ENCODE measurements around the gene CARD10.

DNA sequence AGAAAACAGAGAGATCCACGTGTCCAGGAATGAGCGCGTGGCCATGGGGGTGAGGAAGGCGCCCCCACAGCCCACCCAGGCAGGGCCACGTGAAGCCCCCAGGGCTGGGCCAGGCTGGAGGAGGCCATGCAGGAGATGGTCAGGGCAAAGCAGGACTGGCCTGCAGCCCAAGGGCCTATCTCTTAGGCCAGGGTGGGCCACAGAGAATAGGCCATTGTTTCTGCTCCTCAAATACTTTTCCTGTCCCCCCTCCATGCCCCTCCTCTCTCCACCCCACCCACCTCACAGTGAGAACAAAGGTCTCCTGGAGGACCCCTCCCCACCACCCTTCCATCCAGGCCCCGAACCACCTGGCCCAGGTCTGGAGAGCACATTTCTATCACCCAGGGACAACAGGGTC, 32.8 kb upstream of the CARD10 start:
- TF ChIP-seq, protein P1, sequence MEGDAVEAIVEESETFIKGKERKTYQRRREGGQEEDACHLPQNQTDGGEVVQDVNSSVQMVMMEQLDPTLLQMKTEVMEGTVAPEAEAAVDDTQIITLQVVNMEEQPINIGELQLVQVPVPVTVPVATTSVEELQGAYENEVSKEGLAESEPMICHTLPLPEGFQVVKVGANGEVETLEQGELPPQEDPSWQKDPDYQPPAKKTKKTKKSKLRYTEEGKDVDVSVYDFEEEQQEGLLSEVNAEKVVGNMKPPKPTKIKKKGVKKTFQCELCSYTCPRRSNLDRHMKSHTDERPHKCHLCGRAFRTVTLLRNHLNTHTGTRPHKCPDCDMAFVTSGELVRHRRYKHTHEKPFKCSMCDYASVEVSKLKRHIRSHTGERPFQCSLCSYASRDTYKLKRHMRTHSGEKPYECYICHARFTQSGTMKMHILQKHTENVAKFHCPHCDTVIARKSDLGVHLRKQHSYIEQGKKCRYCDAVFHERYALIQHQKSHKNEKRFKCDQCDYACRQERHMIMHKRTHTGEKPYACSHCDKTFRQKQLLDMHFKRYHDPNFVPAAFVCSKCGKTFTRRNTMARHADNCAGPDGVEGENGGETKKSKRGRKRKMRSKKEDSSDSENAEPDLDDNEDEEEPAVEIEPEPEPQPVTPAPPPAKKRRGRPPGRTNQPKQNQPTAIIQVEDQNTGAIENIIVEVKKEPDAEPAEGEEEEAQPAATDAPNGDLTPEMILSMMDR (IDR thresholded peaks at IDR 0.05) = no peak
- TF ChIP-seq POLR2A (IDR thresholded peaks at IDR 0.05) = no peak
